H1 (cell line): Measurements from ENCODE around the gene KRT35. TPM values are rescaled to one million over a fixed set of nuclear protein-coding genes. Genes with fewer than 3 reads are reported as not detected.

Experiments
- ASH2L ChIP-seq: fragments of 200-600, 300-600 bp; sonication (generic); IDR thresholded peaks from one replicate; pipeline ENCODE4 v1.7.1; 2017; ENCODE audit warnings: low read length
- POU5F1 ChIP-seq: IDR thresholded peaks from 2 replicates; pipeline ENCODE4 v1.6.1; 2011; ENCODE audit warnings: low read depth, mild to moderate bottlenecking, low read length, moderate library complexity
- RNF2 ChIP-seq: fragments of 200-900, 300-1000 bp; sonication (generic); IDR thresholded peaks from 2 replicates; pipeline ENCODE4 v1.7.1; 2016; ENCODE audit warnings: borderline replicate concordance, low read depth, mild to moderate bottlenecking, antibody characterized with exemption, low read length; ENCODE audit not compliant: poor library complexity, severe bottlenecking; ENCODE audit errors: missing control alignments
- polyA plus RNA-seq, 7 experiments: library from polyadenylated mRNA; depleted of rRNA in 3 of 7; stranded (reverse) in 5 of 7; unstranded in 2 of 7; fragments of >200 nt in 5 of 7; fragments of 200-250 nt in 2 of 7; gene quantifications; 1 replicate in 5 of 7; 2 replicates in 1 of 7; 4 replicates in 1 of 7; pipeline versions ENCODE4 v1.2.1 to v1.2.3, GENCODE V29; 2011 to 2013; ENCODE audit warnings: missing spikeins in 2 of 7, mixed read lengths in 2 of 7
- total RNA-seq: library from RNA; stranded (reverse); fragmentation: NEBNext Ultra II Directional; extraction: Animal tissue kit (Norgen Biotek cat#: 25700); gene quantifications from 2 replicates; pipeline ENCODE4 v1.2.1, GENCODE V29; 2021

KRT35 gene
- total and polyA plus RNA-seq, 2 of the 8 experiments (the other 6 are each of a cell fraction or from before 2014, with no cell fraction given): not detected

- TF ChIP-seq RNF2 (no peak), POU5F1 (no peak), ASH2L (no peak)
These were observed 23.5 kb upstream of the KRT35 start (continued) for GRCh38 chr17:41504246-41504977.
